GM10266 (cell line): ENCODE results near the gene CSTF2T.

Experiments used
- DNase-seq: peaks from one replicate; pipeline ENCODE4 v3.0.0; 2012; ENCODE audit errors: extremely low spot score
- CTCF ChIP-seq: IDR thresholded peaks from 2 replicates; pipeline ENCODE4 v1.5.1; 2012; ENCODE audit warnings: mild to moderate bottlenecking, low read depth; ENCODE audit not compliant: control insufficient read depth, insufficient read depth; ENCODE audit errors: missing control alignments

CSTF2T gene

GRCh38 chr10:51707821-51708424 is 8.5 kb upstream of the CSTF2T start:
- no peak for TF ChIP-seq CTCF
- no peak for DNase-seq

GRCh38 chr10:51707392-51707791 is 8.0 kb upstream of the CSTF2T start:
- DNase-seq: no peak
- no peak for TF ChIP-seq CTCF

- no peak for DNase-seq
Measured at GRCh38 chr10:51706225-51706624, 6.8 kb upstream of the CSTF2T start.

GRCh38 chr10:51705774-51706173 is 6.4 kb upstream of the CSTF2T start:
- DNase-seq: no peak
- TF ChIP-seq CTCF: no peak

More at GRCh38 chr10:51706225-51706624, 6.8 kb upstream of the CSTF2T start:
- no peak for TF ChIP-seq CTCF

GRCh38 chr10:51700228-51700817 is 928 bp upstream of the CSTF2T start:
- DNase-seq: no peak
- TF ChIP-seq CTCF: no peak

- DNase-seq: no peak
- TF ChIP-seq CTCF: no peak
Measured at GRCh38 chr10:51699145-51699474, 285 bp downstream of the CSTF2T start.

GRCh38 chr10:51698473-51699063 is 827 bp downstream of the CSTF2T start:
- no peak for TF ChIP-seq CTCF
- no peak for DNase-seq
